GM19455 (cell line): ENCODE data around the gene RPSA.
"Not testable (repeated sequence)": the region's sequence is repeated elsewhere in the genome, so short reads cannot be mapped to it uniquely, and the experiment has no call there.

Source experiments
- ATAC-seq: cut with Tn5 transposase; IDR thresholded peaks from one replicate; pipeline ENCODE4 v1.9.1; 2021; ENCODE audit not compliant: unreplicated experiment

Gene RPSA

GRCh38 chr3:39418556-39419225 lies 12.2 kb downstream of the RPSA start:
- ATAC-seq, result not testable (repeated sequence)

GRCh38 chr3:39419742-39420315 lies 13.3 kb downstream of the RPSA start:
- no peak for ATAC-seq

GRCh38 chr3:39420543-39420942 lies 14.0 kb downstream of the RPSA start:
- ATAC-seq, result no peak

- ATAC-seq, result no peak
These were observed 17.0 kb downstream of the RPSA start for GRCh38 chr3:39423436-39423970.

- no peak for ATAC-seq
These were observed 19.8 kb downstream of the RPSA start for GRCh38 chr3:39426312-39426711.

GRCh38 chr3:39427506-39427905 lies 21.0 kb downstream of the RPSA start:
- ATAC-seq, result no peak

- ATAC-seq, result no peak
These were observed 22.3 kb downstream of the RPSA start for GRCh38 chr3:39428745-39429201.

- ATAC-seq, result no peak
These were observed 22.9 kb downstream of the RPSA start for GRCh38 chr3:39429466-39429865.

GRCh38 chr3:39432342-39432741 lies 25.8 kb downstream of the RPSA start:
- no peak for ATAC-seq

GRCh38 chr3:39433642-39434041 lies 27.1 kb downstream of the RPSA start:
- ATAC-seq, result no peak

- no peak for ATAC-seq
These were observed 28.1 kb downstream of the RPSA start for GRCh38 chr3:39434574-39434973.

GRCh38 chr3:39435006-39435748 lies 28.7 kb downstream of the RPSA start:
- no peak for ATAC-seq

- no peak for ATAC-seq
These were observed 32.4 kb downstream of the RPSA start for GRCh38 chr3:39438880-39439279.

GRCh38 chr3:39440316-39440715 lies 33.8 kb downstream of the RPSA start:
- ATAC-seq, result no peak

GRCh38 chr3:39443530-39443929 lies 37.0 kb downstream of the RPSA start:
- no peak for ATAC-seq

- ATAC-seq, result no peak
These were observed 39.4 kb downstream of the RPSA start for GRCh38 chr3:39445927-39446326.

- ATAC-seq, result no peak
These were observed 39.9 kb downstream of the RPSA start for GRCh38 chr3:39446444-39446843.

GRCh38 chr3:39447637-39448483 lies 41.3 kb downstream of the RPSA start:
- peak; percentile 85 for ATAC-seq

GRCh38 chr3:39448506-39449233 lies 42.1 kb downstream of the RPSA start:
- no peak for ATAC-seq

GRCh38 chr3:39449796-39450195 lies 43.3 kb downstream of the RPSA start:
- no peak for ATAC-seq
